HG03064 (cell line): ENCODE data around the gene KRT81.
"Not testable (repeated sequence)": the region's sequence is repeated elsewhere in the genome, so short reads cannot be mapped to it uniquely, and the experiment has no call there.

Experiments
- ATAC-seq: cut with Tn5 transposase; IDR thresholded peaks from one replicate; pipeline ENCODE4 v1.9.1; 2021; ENCODE audit warnings: low read depth; ENCODE audit not compliant: unreplicated experiment

KRT81 gene

DNA sequence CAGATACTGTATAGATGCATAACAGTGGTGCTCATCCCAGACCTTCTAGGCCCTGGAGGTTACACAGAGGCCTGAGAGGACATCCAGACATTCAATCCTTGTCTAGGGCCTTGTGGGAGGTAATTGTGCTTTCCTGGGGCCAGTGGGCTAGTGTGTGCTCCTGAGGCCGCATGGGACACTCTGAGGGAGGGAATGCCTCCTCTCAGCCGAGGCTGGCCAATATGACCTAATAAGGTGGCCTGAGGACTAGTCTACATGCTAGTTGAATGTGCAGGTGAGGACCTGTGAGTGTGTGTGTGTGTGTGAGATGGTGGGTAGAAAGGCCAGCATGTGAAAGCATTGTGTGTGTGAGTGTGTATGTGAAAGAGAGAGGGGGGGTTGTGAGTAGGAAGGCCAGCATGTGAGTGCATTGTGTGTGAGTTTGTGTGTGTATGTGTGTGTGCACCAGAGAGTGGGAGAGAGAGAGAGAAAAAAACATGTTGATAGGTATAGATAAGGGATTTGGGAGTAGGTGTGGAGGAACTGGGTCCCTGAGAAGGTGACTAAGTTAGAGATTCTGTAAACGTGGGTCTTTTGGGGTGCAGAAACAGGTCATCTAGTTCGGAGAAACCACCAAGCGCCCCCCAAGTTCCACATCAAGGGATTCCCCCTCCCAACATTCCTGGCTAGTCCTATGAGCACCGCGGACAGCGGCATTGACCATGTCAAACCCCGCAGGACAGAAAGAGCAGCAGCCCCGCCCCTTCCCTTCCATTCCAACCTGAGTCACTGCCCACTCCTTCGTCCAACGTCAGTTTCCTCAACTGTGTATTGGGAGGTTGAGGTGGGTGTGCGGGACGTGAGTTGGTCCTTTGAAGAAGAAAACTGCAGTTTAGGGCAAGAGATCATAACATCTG lies 9.7 kb upstream of the KRT81 start:
- no peak for ATAC-seq

DNA sequence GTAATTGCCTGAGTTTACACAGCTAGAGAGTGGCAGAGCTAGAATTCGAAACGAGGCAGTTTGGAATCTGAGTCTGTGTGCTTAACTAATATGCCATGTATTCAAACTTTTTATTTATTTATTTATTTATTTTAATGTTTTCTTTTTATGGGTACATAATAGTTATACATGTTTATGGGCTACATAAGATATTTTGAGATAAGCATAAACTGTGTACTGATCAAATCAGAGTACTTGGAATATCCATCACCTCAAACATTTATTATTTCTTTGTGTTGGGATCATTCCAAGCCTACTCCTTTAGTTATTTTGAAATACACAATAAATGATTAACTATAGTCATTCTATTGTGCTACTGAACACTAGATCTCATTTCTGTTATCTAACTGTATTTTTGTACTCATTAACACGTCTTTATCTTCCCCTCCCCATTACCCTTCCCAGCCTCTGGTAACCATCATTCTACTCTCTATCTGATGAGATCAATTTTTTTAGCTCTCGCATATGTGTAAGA lies 7.4 kb upstream of the KRT81 start:
- no peak for ATAC-seq

DNA sequence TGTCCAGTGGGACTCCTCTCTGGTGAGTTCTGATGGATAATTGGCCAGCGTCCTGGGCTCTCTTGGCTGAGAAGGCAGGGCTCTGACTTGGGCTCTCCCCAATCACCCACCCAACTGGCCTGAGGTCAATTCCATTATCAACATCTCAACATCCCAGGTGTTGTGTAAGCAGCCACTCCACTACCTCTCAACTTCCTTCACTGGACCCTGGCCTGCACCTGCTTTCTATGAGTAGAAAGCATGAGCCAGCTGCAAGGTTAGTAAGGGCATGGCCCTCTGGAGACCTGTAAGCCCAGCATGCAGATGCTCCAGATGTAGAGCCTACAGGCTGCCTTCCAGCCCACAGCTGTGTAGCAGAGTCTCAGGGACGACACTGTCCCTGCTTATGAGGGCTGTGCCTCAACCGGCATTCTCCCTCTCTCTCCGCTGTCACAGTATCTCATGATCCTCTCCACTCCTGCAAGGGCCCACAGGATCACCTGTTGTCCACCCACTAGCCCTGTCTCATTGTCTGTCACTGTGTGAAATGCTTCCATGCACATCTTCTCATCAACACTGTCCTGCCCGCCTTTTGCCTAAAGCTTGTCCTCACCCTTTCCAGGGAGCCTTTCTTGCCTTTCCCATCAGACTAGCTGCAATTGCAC lies 5.4 kb upstream of the KRT81 start:
- no peak for ATAC-seq

- no peak for ATAC-seq
Measured at GRCh38 chr12:52295663-52296062, 4.3 kb upstream of the KRT81 start.

DNA sequence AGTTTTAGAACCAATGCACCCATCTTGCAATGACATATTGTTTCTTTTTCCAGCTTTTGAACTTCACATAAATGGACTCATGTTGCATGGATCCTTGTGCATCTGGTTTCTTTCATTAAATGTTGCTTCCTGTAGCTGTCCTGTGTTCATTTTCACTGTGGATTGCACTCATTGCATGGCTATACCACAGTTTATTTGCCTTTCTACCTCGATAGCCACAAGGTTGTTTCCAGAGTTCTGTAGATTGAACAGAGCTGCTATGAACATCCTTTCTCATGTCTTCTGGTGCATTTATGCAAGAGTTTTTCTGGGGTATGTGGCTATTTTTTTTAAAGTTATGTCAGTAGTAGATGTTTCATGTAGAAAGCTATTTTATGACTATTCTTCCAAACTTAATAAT lies 3.5 kb upstream of the KRT81 start:
- ATAC-seq, result no peak

GRCh38 chr12:52293926-52294325 lies 2.6 kb upstream of the KRT81 start:
- no peak for ATAC-seq

DNA sequence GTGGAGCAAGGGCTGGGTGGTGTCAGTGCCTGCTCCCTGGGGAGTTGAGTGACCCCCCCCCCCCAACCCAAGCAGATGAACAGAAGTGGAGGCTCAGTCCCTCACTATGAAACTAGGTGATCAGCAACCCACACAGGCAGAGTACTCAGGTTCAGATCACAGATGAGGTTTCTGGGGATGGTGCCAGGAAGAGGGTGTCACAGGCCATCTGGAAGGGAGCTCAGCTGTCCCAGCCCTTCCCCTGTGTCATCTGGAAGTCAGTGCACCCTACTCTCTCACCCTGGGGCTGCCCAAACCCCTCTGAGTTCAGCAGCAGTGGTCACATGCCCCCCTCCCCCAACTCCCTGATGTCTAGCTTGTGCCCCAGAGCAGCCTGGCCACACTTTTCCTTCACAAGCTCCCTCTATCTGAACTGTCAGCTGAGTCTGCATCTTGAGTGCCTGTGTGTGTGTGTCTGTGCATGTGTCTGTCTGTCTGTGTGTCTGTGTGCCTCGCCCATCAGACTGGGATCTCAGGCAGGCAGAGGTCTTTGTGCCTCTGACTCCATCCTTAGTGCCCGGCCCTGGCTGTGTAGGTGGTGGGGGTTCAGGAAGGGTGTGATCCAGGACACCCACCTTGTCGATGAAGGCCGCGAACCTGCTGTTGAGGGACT lies 725 bp downstream of the KRT81 start:
- ATAC-seq, result not testable (repeated sequence)

DNA sequence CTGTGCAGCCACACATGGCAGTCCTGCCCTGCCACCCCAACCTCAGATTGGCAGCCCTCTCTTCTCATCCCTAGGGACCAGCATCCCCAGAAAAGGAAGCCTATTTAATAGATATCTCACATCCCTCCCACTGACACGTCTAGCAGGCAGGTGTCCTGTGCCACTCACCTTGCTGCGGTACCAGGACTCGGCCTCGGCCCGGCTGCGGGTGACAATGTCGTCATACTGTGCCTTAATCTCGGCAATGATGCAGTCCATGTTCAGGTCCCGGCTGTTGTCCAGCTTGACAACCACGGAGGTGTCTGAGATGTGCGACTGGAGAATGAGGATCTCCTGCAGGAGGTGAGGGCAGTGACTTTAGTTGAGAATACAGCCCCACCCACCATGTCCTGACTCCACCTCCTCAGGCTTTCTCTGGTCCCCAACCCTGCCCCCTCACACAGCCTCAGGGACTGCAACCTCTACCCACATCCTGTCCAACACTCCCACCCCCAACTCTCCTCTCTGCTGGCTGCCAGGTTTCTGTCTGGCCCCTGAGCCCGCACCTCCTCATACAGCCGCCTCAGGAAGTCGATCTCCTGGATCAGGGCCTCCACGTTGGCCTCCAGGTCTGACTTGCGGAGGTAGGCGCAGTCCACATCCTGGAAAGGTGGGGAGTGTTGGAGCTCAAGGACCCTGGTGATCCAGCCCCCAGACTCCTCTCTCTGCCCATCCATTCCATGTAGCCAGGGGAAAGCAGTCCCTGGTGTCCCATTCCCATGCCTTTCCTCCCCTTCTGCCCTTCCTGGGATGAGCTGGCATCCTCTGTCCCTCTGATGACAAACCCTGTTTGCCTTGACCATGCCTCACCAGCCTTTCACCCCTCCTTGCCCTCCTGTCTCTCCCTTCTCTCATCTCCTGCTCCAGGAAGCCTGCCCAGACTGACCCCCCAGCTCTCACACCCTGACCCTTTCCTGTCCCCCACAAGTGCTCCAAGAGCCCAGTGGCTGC lies 3.2 kb downstream of the KRT81 start:
- not testable (repeated sequence) for ATAC-seq

DNA sequence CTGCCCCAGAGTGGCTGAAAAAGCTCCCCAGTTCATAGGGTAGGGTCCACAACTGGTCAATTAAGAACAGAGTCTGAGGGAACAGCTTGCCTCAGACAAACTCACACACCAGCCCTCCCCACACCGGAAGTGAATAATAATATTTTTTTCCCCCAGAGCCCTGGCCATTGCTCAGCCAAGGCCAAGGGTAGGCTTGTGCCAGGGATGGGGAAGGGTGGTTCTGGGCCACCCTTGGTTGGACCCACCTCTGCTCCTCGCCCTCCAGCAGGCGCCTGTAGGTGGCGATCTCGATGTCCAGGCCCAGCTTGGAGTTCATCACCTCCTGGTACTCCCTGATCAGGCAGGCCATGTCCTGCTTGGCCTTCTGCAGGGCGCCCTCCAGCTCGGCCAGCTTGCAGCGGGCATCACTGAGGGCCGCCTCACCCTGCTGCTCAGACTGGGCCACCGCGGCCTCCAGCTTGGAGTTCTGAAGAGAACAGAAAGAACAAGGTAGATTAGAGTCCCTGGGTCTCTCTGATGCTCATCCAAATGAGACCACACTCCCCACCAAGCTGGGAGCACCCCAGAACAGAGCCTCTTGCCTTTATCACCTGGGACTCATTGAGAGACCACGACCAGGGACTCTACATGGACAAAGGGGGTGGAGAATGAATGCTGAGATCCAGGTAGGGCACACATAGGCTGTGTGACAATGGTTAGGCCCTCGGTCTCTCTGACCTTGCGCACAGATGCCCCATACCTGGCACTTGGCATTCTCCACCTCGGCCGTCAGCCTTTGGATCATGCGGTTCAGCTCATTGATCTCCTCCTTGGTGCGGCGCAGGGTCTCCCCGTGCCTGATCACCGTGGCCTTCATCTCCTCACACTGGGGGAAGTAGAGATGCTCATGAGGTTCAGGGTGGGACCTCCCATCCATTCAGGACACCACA lies 4.2 kb downstream of the KRT81 start:
- ATAC-seq, result not testable (repeated sequence)

DNA sequence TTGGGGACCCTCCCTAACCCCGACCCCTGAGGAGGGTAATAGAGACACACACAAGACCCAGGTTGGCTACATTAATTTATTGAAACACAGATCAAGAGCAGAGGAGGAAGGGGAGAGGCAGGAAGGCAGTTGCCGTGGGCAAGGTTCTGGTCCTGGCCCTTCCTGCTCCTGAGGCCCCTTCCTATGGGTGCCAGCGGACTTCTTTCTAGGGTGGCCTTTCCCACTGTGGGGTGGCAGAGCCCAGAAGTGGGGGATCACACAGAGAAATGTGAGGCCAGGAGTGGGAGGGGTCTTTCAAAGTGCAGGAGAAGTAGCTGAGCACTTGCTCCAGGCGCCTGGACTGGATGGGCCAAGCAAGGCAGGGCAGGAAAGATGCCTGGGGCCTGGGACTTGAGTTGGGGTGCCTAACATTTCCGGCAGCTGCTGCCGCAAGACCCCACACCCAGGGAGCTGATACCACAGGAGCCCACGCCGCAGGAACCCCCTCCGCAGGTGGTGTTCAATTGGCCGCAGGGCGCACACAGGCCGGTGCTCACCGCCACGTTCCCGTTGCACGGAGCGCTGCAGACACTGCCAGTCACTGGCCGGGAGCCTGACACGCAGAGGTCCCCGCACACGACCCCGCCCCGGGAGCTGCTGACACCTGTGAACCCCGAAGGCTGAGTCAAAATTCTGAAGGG lies 5.3 kb downstream of the KRT81 start:
- no peak for ATAC-seq

- ATAC-seq, result no peak
Measured at GRCh38 chr12:52285172-52285745, 6.1 kb downstream of the KRT81 start.

GRCh38 chr12:52284562-52285171 lies 6.7 kb downstream of the KRT81 start:
- no peak for ATAC-seq

GRCh38 chr12:52280796-52281560 lies 10.4 kb downstream of the KRT81 start:
- no peak for ATAC-seq

DNA sequence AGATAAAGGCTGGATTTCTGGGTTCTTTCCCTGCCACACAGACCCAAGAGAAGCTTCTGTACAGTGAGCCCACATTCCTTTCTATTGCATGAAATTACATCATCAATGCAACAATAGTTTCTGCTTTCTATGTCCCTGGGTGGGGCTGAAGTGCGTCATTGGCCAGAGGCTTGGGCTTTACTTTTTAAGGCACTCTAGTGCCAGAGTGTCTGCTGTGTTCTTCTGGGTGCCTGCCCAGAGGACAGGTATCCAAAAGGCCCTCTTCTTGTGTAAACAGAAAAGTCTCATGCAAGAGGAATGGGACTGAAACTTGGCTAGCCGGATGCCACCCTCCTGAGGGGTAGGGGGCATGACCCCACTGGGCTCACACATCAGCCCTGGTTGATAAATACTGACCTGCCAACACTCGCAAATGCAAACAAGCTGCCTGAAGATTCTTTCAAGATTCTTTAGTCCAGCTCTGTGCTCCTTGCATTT lies 11.0 kb downstream of the KRT81 start:
- no peak for ATAC-seq

GRCh38 chr12:52279422-52280318 lies 11.7 kb downstream of the KRT81 start:
- ATAC-seq, result no peak
